ENCODE data around the gene APBB2. TPM values are rescaled to one million over a fixed set of nuclear protein-coding genes. Genes with fewer than 3 reads are reported as not detected.

The APBB2 gene
- total and polyA plus RNA-seq, 2 of the 4 experiments (the other 2 are of a cell fraction) = 47.9 to 75.5 TPM

DNA sequence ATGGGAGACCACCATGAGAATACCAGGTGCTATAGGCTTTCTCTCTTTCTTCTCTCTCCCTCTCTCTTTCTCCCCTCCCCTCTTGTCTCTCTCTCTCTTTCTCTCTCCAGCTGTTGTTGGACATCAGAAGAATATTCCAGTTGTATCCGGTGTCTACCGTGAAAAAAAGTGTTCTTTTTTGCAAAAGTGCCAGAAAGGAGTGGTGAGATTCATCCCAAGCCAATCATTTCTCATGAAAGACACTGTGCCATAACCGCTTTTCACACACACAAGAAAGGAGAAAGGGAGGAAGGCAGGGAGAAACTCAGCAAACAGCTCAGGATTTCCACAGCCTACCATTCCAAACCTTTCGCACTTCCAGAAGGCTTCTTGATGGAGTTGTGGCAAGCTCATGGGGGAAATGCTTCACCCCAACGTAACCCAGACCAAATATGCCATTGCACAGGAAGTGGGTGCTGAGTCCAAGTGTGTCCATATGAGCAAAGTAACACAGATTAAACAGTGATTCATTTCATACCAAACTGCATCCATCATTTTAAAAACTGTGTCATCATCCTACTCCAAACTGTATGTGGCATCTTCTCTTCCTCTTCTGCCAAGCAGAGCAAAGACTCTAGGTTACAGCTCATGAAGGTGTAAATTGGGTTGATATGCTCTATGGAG, 224.0 kb downstream of the APBB2 start:
- H3K9me3 ChIP-seq (ENCODE audit: control insufficient read depth, insufficient read depth, low read length) = no peaks in the 10 kb centered on the region
- ATAC-seq (ENCODE audit: low read depth) = peak; percentile 73
- dilution Hi-C loops (cut with HindIII; ENCODE audit: low sequenced_read_pairs, unreplicated experiment) = no loop called here
- CTCF ChIA-PET = no interaction called here
- peak overlapping the region; percentile 83; the same call in 1 of the 2 replicates for H2AK5ac ChIP-seq (ENCODE audit: low read depth, low read length)
- peak overlapping the region; percentile 26 for H3K4me2 ChIP-seq (ENCODE audit: low read depth, low read length)
- peak overlapping the region; percentile 77; the same call in 1 of the 2 replicates for H4K5ac ChIP-seq (ENCODE audit: low read depth, low read length)
- H3K23ac ChIP-seq (ENCODE audit: low read depth, low read length) = peak overlapping the region; percentile 77
- no peaks in the 10 kb centered on the region for H4K20me1 ChIP-seq (ENCODE audit: insufficient read depth, low read length)
- H2AK9ac ChIP-seq (replicated peaks; ENCODE audit: low read depth, low read length, poor library complexity) = peak overlapping the region; percentile 38
- peak overlapping the region; percentile 90 for H4K91ac ChIP-seq (ENCODE audit: insufficient read depth, low read depth, low read length)
- H3K27ac ChIP-seq (ENCODE audit: insufficient read depth, low read length) = peak overlapping the region; percentile 74
- peak overlapping the region; percentile 58 for H3K56ac ChIP-seq (ENCODE audit: extremely low read depth, insufficient read depth, low read length)
- intact Hi-C loops (cut with micrococcal nuclease) = loop anchor here (1.0 kb wide), 1 partner anchor 218 kb away; no protein-coding TSS in a partner anchor
- no TSS peak for BruUV-seq (replicated peaks)
- H3K36me3 ChIP-seq (ENCODE audit: control insufficient read depth, insufficient read depth, low read length) = no peaks in the 10 kb centered on the region
- H3K4me1 ChIP-seq (ENCODE audit: control insufficient read depth, insufficient read depth, low read length) = peaks cover 18% of the 10 kb centered on the region
- DNase-seq = peak; percentile 97
- H3K9ac ChIP-seq (ENCODE audit: low read depth, low read length) = no peak overlapping the region
- H2BK5ac ChIP-seq (ENCODE audit: low read depth, low read length, poor library complexity, severe bottlenecking) = peak overlapping the region; percentile 88
- no peak overlapping the region for H3K4me3 ChIP-seq (ENCODE audit: insufficient read depth, low read depth, low read length)
- POLR2A ChIA-PET (ENCODE audit: unreplicated experiment) = no interaction called here
- TF ChIP-seq POLR2A (IDR thresholded peaks at IDR 0.05; ENCODE audit: low read depth, low read length) (no peak; the same call in 1 of the 2 replicates), RCOR1 (IDR thresholded peaks at IDR 0.05; ENCODE audit: insufficient replicate concordance, low read length) (no peak), CTCF (conservative IDR thresholded peaks at IDR 0.05; ENCODE audit: low read depth, low read length) (no peak), RAD21 (IDR thresholded peaks at IDR 0.05; ENCODE audit: low read length) (0 out of 2 replicates have a peak, but pooled peaks have one; percentile 1), BHLHE40 (IDR thresholded peaks at IDR 0.05; ENCODE audit: low read depth, low read length) (no peak), MAZ (IDR thresholded peaks at IDR 0.05; ENCODE audit: borderline replicate concordance, low read depth, low read length) (peak; percentile 39; the same call in 1 of the 2 replicates), MXI1 (IDR thresholded peaks at IDR 0.05; ENCODE audit: borderline replicate concordance, low read depth, low read length) (no peak), CEBPB (IDR thresholded peaks at IDR 0.05; ENCODE audit: low read depth, low read length) (peak; percentile 81), MAFK (IDR thresholded peaks at IDR 0.05; ENCODE audit: low read depth, low read length) (peak; percentile 35), FOS (IDR thresholded peaks at IDR 0.05; ENCODE audit: low read depth, low read length) (peak; percentile 81), NFE2L2 (IDR thresholded peaks at IDR 0.05; ENCODE audit: low read depth, low read length) (peak; percentile 44; the same call in 1 of the 2 replicates), RFX5 (IDR thresholded peaks at IDR 0.05; ENCODE audit: low read depth, low read length) (no peak)
- TF ChIP-seq, protein P1, sequence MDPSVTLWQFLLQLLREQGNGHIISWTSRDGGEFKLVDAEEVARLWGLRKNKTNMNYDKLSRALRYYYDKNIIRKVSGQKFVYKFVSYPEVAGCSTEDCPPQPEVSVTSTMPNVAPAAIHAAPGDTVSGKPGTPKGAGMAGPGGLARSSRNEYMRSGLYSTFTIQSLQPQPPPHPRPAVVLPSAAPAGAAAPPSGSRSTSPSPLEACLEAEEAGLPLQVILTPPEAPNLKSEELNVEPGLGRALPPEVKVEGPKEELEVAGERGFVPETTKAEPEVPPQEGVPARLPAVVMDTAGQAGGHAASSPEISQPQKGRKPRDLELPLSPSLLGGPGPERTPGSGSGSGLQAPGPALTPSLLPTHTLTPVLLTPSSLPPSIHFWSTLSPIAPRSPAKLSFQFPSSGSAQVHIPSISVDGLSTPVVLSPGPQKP (IDR thresholded peaks at IDR 0.05; ENCODE audit: borderline replicate concordance, low read depth, low read length) = peak; percentile 80; the same call in 1 of the 2 replicates
- peak overlapping the region; percentile 98 for H3K4ac ChIP-seq (ENCODE audit: low read depth, low read length)
- peak overlapping the region; percentile 65; the same call in 2 of the 3 replicates for H2BK15ac ChIP-seq (ENCODE audit: low read depth, low read length)
- H3K79me1 ChIP-seq (ENCODE audit: low read depth in 1 of 2, low read length in 2 of 2) = peaks cover 7 to 46% of the 10 kb centered on the region in 2 experiments; a peak in 3 of 4 replicates
- no CpG with 5 or more reads among the region's 5 CpGs for WGBS, 2 experiments (ENCODE audit: extremely low coverage in 2 of 2, insufficient read length in 1 of 2)
- H3K9me1 ChIP-seq (ENCODE audit: insufficient read depth, low read length) = peaks cover 27% of the 10 kb centered on the region
- peak overlapping the region; percentile 29 for H2AFZ ChIP-seq (replicated peaks; ENCODE audit: low read length, poor library complexity)
- peak overlapping the region; percentile 94 for H3K14ac ChIP-seq (replicated peaks; ENCODE audit: low read depth, low read length)
- H2BK20ac ChIP-seq (ENCODE audit: low read depth, low read length) = peak overlapping the region; percentile 95
- peak overlapping the region; percentile 76 for H3K18ac ChIP-seq (ENCODE audit: low read depth, low read length)
- H3K27me3 ChIP-seq (ENCODE audit: control insufficient read depth, insufficient read depth, low read length) = no peaks in the 10 kb centered on the region
- in situ Hi-C loops (cut with MboI; ENCODE audit: low sequenced_read_pairs) = no loop called here
- H2BK120ac ChIP-seq (ENCODE audit: low read depth, low read length) = peak overlapping the region; percentile 96
- peak overlapping the region; percentile 25 to 87 for H4K8ac ChIP-seq (ENCODE audit: low read depth in 2 of 2, low read length in 2 of 2)

All from IMR-90 (cell line).